ENCODE measurements around the gene PLA2G3.

Gene PLA2G3, protein sequence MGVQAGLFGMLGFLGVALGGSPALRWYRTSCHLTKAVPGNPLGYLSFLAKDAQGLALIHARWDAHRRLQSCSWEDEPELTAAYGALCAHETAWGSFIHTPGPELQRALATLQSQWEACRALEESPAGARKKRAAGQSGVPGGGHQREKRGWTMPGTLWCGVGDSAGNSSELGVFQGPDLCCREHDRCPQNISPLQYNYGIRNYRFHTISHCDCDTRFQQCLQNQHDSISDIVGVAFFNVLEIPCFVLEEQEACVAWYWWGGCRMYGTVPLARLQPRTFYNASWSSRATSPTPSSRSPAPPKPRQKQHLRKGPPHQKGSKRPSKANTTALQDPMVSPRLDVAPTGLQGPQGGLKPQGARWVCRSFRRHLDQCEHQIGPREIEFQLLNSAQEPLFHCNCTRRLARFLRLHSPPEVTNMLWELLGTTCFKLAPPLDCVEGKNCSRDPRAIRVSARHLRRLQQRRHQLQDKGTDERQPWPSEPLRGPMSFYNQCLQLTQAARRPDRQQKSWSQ

DNA sequence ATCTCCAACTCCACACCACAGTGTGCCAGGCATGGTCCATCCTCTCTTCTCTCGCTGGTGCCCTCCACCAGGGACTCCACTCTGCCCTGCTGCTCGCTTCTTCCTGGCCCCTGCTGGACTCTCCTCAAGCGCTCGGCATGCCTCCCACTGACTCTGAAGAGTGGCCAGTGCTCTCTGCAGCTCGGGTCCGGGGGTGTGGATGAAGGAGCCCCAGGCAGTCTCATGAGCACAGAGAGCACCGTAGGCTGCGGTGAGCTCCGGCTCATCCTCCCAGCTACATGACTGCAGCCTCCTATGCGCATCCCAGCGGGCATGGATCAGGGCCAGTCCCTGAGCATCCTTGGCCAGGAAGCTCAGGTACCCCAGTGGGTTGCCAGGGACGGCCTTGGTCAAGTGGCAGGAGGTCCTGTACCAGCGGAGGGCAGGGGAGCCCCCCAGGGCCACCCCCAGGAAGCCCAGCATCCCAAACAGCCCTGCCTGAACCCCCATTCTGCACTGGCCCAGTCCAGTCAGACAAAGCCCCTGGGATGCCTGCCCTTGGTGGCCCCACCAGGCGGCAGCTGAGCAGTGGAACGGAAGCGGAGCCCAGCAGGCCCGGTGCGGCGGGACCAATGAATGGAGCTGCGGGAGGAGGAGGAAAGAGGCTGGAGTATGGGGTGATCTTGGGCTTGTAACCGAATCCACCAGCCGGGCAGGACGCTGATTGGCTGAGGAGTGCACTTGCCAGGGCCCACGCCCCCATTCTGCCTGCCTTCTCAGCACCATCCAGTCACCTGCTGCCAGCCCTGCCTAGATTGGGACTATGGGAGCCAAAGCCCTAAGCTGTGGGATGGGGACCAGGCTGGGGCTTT is at the start of gene PLA2G3:
Gene PLA2G3, minus strand, starts transcription at position 643 of the 851 bp plus-strand sequence. Its CDS starts 154 bp downstream, at position 489.
- 0 out of 3 replicates have a peak, but pooled peaks have one; percentile 13 for ATAC-seq (ENCODE audit: low read depth)
- H3K4me3 ChIP-seq (ENCODE audit: severe bottlenecking), result no peak within 1 kb of the TSS
- H3K9me3 ChIP-seq (ENCODE audit: severe bottlenecking), result no peaks in the 10 kb centered on the region
- TF ChIP-seq, protein P1, sequence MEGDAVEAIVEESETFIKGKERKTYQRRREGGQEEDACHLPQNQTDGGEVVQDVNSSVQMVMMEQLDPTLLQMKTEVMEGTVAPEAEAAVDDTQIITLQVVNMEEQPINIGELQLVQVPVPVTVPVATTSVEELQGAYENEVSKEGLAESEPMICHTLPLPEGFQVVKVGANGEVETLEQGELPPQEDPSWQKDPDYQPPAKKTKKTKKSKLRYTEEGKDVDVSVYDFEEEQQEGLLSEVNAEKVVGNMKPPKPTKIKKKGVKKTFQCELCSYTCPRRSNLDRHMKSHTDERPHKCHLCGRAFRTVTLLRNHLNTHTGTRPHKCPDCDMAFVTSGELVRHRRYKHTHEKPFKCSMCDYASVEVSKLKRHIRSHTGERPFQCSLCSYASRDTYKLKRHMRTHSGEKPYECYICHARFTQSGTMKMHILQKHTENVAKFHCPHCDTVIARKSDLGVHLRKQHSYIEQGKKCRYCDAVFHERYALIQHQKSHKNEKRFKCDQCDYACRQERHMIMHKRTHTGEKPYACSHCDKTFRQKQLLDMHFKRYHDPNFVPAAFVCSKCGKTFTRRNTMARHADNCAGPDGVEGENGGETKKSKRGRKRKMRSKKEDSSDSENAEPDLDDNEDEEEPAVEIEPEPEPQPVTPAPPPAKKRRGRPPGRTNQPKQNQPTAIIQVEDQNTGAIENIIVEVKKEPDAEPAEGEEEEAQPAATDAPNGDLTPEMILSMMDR (IDR thresholded peaks at IDR 0.05; ENCODE audit: poor library complexity, severe bottlenecking), result no peak
- H3K27me3 ChIP-seq (ENCODE audit: insufficient read depth, poor library complexity, severe bottlenecking), result no peaks in the 10 kb centered on the region
- no peak within 1 kb of the TSS for H3K27ac ChIP-seq (ENCODE audit: poor library complexity, severe bottlenecking)
- no peaks in the 10 kb centered on the region for H3K4me1 ChIP-seq (ENCODE audit: insufficient read depth, poor library complexity, severe bottlenecking)
- DNase-seq (ENCODE audit: low spot score), result no peak
- no peaks in the 10 kb centered on the region for H3K36me3 ChIP-seq (ENCODE audit: low read depth)

DNA sequence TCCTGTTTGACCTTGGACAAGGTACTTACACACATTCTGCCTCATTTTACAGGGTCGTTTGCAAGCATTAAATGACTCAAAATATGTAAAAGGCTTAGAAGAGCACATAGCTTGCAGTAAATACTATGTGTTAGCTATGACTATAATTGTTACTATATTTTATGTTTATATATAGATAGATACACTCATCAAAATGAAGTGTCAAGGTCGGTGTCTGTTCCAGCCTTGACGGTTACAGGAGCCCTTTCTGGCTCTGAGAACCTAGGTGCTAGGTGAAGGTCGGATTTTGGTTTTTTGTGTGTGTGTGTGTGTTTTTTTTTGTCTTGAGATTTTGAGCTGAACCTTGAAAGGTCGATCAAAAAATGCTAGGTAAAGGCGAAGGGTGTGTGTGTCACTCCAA is 47.3 kb upstream of the PLA2G3 start:
- Histone ChIP-seq H3K9me3 (ENCODE audit: severe bottlenecking) (no peaks in the 10 kb centered on the region), H3K27me3 (ENCODE audit: insufficient read depth, poor library complexity, severe bottlenecking) (no peaks in the 10 kb centered on the region), H3K27ac (ENCODE audit: poor library complexity, severe bottlenecking) (no peak overlapping the region), H3K4me3 (ENCODE audit: severe bottlenecking) (no peak overlapping the region), H3K4me1 (ENCODE audit: insufficient read depth, poor library complexity, severe bottlenecking) (peaks cover 6% of the 10 kb centered on the region), H3K36me3 (ENCODE audit: low read depth) (peaks cover 23% of the 10 kb centered on the region)
- ATAC-seq (ENCODE audit: low read depth) (no peak), DNase-seq (ENCODE audit: low spot score) (no peak)
- TF ChIP-seq, protein P1 (IDR thresholded peaks at IDR 0.05; ENCODE audit: poor library complexity, severe bottlenecking), result no peak

DNA sequence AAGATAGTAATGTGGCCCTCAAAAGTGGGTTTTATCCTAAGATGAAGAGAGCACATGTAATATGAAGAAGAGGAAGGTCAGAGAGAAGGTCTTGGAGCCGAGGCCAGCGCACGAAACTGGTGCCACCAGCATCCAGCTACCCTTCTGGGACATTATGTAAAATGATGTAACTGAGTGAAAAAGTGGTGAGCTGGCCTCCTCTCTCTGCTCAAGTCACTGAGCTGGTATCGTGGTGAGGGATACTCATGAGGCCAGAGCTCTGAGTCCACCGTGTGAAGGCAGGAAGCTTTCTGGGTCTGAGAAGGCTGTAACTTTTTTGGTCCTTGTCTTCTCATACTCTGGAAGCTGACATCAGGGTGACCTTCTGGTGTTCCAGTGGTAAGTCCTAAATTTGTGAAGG is 44.7 kb upstream of the PLA2G3 start:
- Histone ChIP-seq H3K4me1 (ENCODE audit: insufficient read depth, poor library complexity, severe bottlenecking) (peaks cover 2% of the 10 kb centered on the region), H3K9me3 (ENCODE audit: severe bottlenecking) (no peaks in the 10 kb centered on the region), H3K4me3 (ENCODE audit: severe bottlenecking) (no peak overlapping the region), H3K27ac (ENCODE audit: poor library complexity, severe bottlenecking) (no peak overlapping the region), H3K27me3 (ENCODE audit: insufficient read depth, poor library complexity, severe bottlenecking) (no peaks in the 10 kb centered on the region), H3K36me3 (ENCODE audit: low read depth) (peaks cover 17% of the 10 kb centered on the region)
- TF ChIP-seq, protein P1 (IDR thresholded peaks at IDR 0.05; ENCODE audit: poor library complexity, severe bottlenecking), result no peak
- no peak for ATAC-seq (ENCODE audit: low read depth)
- no peak for DNase-seq (ENCODE audit: low spot score)

DNA sequence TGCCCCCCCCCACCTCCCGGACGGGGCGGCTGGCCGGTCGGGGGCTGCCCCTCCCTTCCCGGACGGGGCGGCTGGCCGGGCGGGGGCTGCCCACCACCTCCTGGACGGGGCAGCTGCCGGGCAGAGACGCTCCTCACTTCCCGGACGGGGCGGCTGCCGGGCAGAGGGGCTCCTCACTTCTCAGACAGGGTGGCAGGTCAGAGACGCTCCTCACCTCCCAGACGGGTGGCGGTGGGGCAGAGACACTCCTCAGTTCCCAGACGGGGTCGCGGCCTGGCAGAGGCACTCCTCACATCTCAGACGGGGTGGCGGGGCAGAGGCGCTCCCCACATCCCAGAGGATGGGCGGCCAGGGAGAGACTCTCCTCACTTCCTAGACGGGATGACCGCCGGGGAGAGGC is 43.7 kb upstream of the PLA2G3 start:
- no peak overlapping the region for H3K27ac ChIP-seq (ENCODE audit: poor library complexity, severe bottlenecking)
- no peaks in the 10 kb centered on the region for H3K27me3 ChIP-seq (ENCODE audit: insufficient read depth, poor library complexity, severe bottlenecking)
- H3K36me3 ChIP-seq (ENCODE audit: low read depth), result peaks cover 20% of the 10 kb centered on the region
- DNase-seq (ENCODE audit: low spot score) (no peak), ATAC-seq (ENCODE audit: low read depth) (no peak)
- H3K9me3 ChIP-seq (ENCODE audit: severe bottlenecking), result no peaks in the 10 kb centered on the region
- TF ChIP-seq, protein P1 (IDR thresholded peaks at IDR 0.05; ENCODE audit: poor library complexity, severe bottlenecking), result no peak
- H3K4me1 ChIP-seq (ENCODE audit: insufficient read depth, poor library complexity, severe bottlenecking), result peaks cover 12% of the 10 kb centered on the region
- no peak overlapping the region for H3K4me3 ChIP-seq (ENCODE audit: severe bottlenecking)

All from RWPE2 (cell line).